Lower leg skin (tissue), 3 donors: ENCODE data around the gene CDC6.

Experiments
- POLR2A ChIP-seq, 2 donors: fragments of 450-650 bp; IDR thresholded peaks; one replicate each; pipeline ENCODE4 v1.6.1; 2016 to 2017; ENCODE audit warnings: antibody characterized with exemption in 2 of 2, mild to moderate bottlenecking in 1 of 2, moderate library complexity in 1 of 2
- TF ChIP-seq, protein P1 (sequence below), 3 donors: fragments of 450-650 bp; IDR thresholded peaks; one replicate each; pipeline ENCODE4 v1.5.1; 2016; ENCODE audit warnings: antibody characterized with exemption in 3 of 3, mild to moderate bottlenecking in 3 of 3, moderate library complexity in 2 of 3

DNA sequence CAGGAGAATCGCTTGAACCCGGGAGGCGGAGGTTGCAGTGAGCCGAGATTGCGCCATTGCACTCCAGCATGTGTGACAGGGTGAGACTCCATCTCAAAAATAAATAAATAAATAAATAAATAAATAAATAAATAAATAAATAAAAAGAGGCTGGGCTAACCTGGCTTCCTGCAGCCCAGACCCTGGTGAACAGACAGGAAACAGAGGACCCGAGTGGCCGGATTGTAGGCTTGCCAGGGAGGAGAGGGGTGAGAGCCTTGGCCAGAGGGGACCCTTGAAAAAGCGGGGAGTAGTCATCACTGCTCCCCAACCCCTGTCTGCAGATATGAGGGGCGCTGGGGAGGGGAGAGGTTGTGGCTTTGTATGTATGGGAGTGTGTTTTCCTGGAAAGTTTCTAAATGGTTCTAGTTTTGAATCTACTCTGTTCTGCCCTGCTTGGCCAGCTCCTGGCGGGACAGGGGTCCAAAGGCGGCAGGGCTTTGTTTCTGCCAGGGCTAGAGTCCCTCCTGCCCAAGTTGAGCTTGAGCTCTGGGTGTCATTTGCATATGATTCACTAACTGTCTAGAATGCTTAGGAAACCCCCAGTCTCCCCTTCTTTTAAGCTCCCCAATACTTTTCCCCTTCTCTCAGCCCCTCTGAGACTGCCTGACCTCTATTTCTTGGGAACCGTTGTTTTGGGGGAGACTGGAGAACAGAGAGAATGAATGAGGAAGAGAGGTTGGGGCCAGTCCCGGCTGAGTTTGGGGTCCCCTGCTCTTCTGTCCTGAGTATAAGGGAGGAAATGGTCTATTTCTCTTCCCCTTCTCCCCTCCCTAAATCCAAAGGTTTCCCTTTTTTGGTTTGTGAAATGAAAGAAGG is 37.7 kb downstream of the CDC6 start:
- TF ChIP-seq, protein P1, sequence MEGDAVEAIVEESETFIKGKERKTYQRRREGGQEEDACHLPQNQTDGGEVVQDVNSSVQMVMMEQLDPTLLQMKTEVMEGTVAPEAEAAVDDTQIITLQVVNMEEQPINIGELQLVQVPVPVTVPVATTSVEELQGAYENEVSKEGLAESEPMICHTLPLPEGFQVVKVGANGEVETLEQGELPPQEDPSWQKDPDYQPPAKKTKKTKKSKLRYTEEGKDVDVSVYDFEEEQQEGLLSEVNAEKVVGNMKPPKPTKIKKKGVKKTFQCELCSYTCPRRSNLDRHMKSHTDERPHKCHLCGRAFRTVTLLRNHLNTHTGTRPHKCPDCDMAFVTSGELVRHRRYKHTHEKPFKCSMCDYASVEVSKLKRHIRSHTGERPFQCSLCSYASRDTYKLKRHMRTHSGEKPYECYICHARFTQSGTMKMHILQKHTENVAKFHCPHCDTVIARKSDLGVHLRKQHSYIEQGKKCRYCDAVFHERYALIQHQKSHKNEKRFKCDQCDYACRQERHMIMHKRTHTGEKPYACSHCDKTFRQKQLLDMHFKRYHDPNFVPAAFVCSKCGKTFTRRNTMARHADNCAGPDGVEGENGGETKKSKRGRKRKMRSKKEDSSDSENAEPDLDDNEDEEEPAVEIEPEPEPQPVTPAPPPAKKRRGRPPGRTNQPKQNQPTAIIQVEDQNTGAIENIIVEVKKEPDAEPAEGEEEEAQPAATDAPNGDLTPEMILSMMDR (IDR thresholded peaks at IDR 0.05), result no peak
- no peak for TF ChIP-seq POLR2A (IDR thresholded peaks at IDR 0.05)
